Aorta (tissue), 5 donors: Measurements from ENCODE around the gene FBRSL1. TPM values are rescaled to one million over a fixed set of nuclear protein-coding genes. Genes with fewer than 3 reads are reported as not detected.

Source experiments
- ATAC-seq: fragments of 200-7000 bp; cut with Tn5 transposase; one replicate; pipeline ENCODE4 v1.9.1; 2022; ENCODE audit warnings: moderate library complexity; ENCODE audit not compliant: low FRiP score
- DNase-seq, 2 donors: peaks; one replicate each; pipeline ENCODE4 v3.0.0-alpha.2; 2020
- H3K27ac ChIP-seq, 2 donors: one replicate each; pipeline ENCODE4 v1.5.1; 2013; ENCODE audit warnings: low read length in 2 of 2, mild to moderate bottlenecking in 2 of 2, moderate library complexity in 2 of 2, control low read depth in 1 of 2, inconsistent platforms in 1 of 2, low read depth in 1 of 2
- H3K27me3 ChIP-seq, 2 donors: one replicate each; pipeline ENCODE4 v1.6.1; 2013; ENCODE audit warnings: control low read depth in 1 of 2, low read length in 1 of 2, mild to moderate bottlenecking in 1 of 2, moderate library complexity in 1 of 2; ENCODE audit not compliant: insufficient read depth in 2 of 2, control insufficient read depth in 1 of 2
- H3K36me3 ChIP-seq, 2 donors: one replicate each; pipeline ENCODE4 v1.6.1; 2013; ENCODE audit warnings: control low read depth in 1 of 2, low read length in 1 of 2, mild to moderate bottlenecking in 1 of 2; ENCODE audit not compliant: insufficient read depth in 2 of 2, control insufficient read depth in 1 of 2
- H3K4me1 ChIP-seq, 2 donors: one replicate each; pipeline ENCODE4 v1.6.1; 2013; ENCODE audit warnings: low read length in 2 of 2, control low read depth in 1 of 2, mild to moderate bottlenecking in 1 of 2, moderate library complexity in 1 of 2; ENCODE audit not compliant: insufficient read depth in 2 of 2, control insufficient read depth in 1 of 2
- H3K4me3 ChIP-seq, 2 donors: one replicate each; pipeline ENCODE4 v1.5.1; 2013; ENCODE audit warnings: low read length in 2 of 2, control low read depth in 1 of 2, mild to moderate bottlenecking in 1 of 2
- H3K9me3 ChIP-seq: one replicate; pipeline ENCODE4 v1.6.1; 2013; ENCODE audit warnings: mild to moderate bottlenecking, low read length; ENCODE audit not compliant: control insufficient read depth
- WGBS, 2 donors: extraction: QIAGEN DNeasy Blood & Tissue Kit; methylation state at CpG; one replicate each; pipeline ENCODE4 v1.1.7; 2013; 5-methylcytosine and 5-hydroxymethylcytosine counted together
- intact Hi-C, 2 donors: fragments of 100-400 bp; cut with DNase I; formaldehyde crosslinking; loops; one replicate each; pipeline versions ENCODE4 v1.14.2 to v1.15.0; 2022
- polyA plus RNA-seq, 2 donors: library from polyadenylated mRNA; stranded (reverse); fragments of 200-250 nt; gene quantifications; one replicate each; pipeline ENCODE4 v1.2.3, GENCODE V29; 2013
- total RNA-seq, 2 donors: library from RNA; stranded (reverse); fragmentation: NEBNext Ultra II Directional; extraction: Animal tissue kit (Norgen Biotek cat#: 25700); gene quantifications; one replicate each; pipeline ENCODE4 v1.2.1, GENCODE V29; 2021
- donor health status: healthy with polysubstance abuse.
- donor health status: Bipolar disorder and iron deficiency.
- donor health status: DM: no; HTN: no; CAD: no.
- donor health status: DM: no; HTN: no; CAD: no.
- donor health status: DM: yes; HTN: yes; CAD: no.

FBRSL1 gene
- total and polyA plus RNA-seq, 4 donors: 6.4 to 51.0 (median 37.0) TPM

DNA sequence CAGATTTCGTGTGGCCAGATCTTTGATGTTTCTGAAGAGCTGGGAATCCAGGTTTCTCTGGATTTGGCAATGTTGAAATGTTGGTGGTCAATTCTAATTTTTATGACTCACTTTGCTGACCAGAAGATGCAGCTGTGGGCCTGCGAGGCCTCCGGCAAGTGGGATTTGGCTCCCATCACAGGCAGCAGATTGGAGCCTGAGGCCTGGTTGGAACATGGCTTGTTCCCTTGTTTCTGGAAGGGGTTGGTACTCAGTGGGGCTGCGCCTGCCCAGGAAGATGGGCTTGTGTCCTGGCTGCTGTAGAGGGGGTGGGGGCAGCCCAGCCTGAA is 23.1 kb downstream of the FBRSL1 start:
- ATAC-seq (no peak), DNase-seq (no peak)
- H3K4me3 ChIP-seq: no peak overlapping the region
- WGBS, 2 donors: 87 to 91% methylated on average over 4 of the region's 4 CpGs
- intact Hi-C loops: no loop called here
- no peaks in the 10 kb centered on the region for H3K27me3 ChIP-seq
- no peak overlapping the region for H3K27ac ChIP-seq
- H3K36me3 ChIP-seq: no peaks in the 10 kb centered on the region
- no peaks in the 10 kb centered on the region for H3K4me1 ChIP-seq
- H3K9me3 ChIP-seq: no peaks in the 10 kb centered on the region

DNA sequence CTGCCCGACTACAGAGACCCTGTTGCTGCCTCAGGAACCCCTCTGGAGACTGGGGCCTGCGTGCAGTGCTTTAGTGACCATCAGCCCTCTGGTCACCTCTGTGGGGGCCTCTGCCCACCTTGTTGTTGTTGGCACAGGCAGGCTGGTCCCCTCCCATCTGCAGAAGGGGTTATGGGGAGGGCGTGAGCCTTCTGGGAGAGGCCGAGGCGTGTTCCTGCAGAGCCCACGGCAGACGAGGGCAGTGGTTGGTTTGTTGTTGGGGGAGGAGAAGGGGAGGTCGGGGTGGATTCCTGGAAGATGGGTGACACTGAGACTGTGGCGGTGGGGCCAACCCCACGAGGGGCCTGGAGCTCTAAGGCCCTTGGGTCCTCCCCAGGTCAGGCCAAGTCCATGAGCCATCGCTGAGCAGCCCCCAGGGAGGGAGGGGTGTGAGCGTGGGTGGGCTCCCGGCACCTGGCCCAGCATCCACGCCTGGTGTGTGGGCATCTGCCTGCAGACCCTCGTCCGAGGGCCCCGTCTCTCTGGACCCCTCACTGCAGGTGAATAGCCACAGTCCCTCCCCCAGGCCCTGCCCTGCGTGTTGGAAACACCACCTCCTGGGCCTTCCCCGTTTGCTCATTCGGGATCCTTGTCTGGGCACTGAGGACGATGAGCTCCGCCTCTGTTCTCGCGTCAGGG is 23.6 kb downstream of the FBRSL1 start:
- no peaks in the 10 kb centered on the region for H3K36me3 ChIP-seq
- H3K9me3 ChIP-seq: no peaks in the 10 kb centered on the region
- no peak overlapping the region for H3K4me3 ChIP-seq
- intact Hi-C loops: no loop called here
- DNase-seq (no peak), ATAC-seq (no peak)
- no peak overlapping the region for H3K27ac ChIP-seq
- no peaks in the 10 kb centered on the region for H3K27me3 ChIP-seq
- H3K4me1 ChIP-seq: no peaks in the 10 kb centered on the region
- WGBS, 2 donors: 80 to 82% methylated on average over 21 to 24 of the region's 24 CpGs

DNA sequence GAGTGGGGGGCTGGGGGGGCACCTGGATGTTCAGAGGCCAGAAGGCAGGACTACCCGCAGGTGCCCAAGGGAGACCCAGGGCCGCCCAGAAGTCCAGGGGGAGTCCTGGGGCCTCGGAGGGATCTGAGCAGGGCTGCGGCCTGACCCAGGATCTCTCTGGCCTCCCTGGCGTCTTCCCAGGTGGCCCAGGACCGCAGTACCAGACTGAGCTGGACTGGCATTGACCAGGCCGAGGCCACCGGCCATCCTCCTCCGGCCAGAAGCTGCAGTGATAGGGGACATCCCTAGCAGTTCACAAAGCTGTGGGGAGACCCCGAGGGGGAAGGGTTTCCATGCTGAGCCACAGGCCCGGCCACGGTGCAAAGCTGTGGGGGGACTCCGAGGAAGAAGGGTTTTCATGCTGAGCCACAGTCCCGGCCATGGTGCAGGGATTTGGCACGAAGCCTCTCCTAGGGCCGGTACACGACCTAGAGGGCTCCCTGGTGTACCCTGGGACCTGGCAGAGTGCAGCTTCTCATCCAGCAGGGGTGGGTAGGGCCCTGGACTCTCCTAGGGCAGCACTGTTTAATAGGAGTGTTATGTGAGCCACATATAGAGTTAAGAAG is 24.4 kb downstream of the FBRSL1 start:
- Histone ChIP-seq H3K4me1 (no peaks in the 10 kb centered on the region), H3K36me3 (no peaks in the 10 kb centered on the region), H3K9me3 (no peaks in the 10 kb centered on the region), H3K27me3 (no peaks in the 10 kb centered on the region), H3K4me3 (no peak overlapping the region), H3K27ac (no peak overlapping the region)
- ATAC-seq: no peak
- WGBS, 2 donors: 88 to 89% methylated on average over 17 of the region's 17 CpGs
- intact Hi-C loops: no loop called here
- no peak for DNase-seq

DNA sequence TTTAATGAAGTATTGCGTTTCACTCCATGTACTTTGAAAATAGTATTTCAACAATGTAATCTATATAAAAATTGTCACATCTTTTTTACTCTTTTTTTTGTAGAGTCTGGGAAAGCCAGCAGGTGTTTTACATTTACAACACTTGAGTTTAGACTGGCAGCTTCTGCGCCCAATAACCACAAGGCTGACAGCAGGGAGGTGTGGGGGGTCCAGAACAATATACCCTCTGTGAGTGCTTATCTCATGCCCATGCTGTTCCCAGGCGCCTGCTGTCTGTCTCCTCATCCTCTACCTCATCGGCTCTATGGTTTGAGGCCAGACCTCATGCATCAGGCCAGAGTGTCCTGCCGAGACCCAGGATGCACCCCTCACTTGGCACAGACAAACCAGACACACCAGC is 24.9 kb downstream of the FBRSL1 start:
- DNase-seq: no peak
- H3K36me3 ChIP-seq: no peaks in the 10 kb centered on the region
- no peak for ATAC-seq
- no peak overlapping the region for H3K4me3 ChIP-seq
- WGBS, 2 donors: 93 to 97% methylated on average over 5 of the region's 5 CpGs
- no peaks in the 10 kb centered on the region for H3K4me1 ChIP-seq
- no peaks in the 10 kb centered on the region for H3K27me3 ChIP-seq
- intact Hi-C loops: no loop called here
- H3K27ac ChIP-seq: no peak overlapping the region
- no peaks in the 10 kb centered on the region for H3K9me3 ChIP-seq

DNA sequence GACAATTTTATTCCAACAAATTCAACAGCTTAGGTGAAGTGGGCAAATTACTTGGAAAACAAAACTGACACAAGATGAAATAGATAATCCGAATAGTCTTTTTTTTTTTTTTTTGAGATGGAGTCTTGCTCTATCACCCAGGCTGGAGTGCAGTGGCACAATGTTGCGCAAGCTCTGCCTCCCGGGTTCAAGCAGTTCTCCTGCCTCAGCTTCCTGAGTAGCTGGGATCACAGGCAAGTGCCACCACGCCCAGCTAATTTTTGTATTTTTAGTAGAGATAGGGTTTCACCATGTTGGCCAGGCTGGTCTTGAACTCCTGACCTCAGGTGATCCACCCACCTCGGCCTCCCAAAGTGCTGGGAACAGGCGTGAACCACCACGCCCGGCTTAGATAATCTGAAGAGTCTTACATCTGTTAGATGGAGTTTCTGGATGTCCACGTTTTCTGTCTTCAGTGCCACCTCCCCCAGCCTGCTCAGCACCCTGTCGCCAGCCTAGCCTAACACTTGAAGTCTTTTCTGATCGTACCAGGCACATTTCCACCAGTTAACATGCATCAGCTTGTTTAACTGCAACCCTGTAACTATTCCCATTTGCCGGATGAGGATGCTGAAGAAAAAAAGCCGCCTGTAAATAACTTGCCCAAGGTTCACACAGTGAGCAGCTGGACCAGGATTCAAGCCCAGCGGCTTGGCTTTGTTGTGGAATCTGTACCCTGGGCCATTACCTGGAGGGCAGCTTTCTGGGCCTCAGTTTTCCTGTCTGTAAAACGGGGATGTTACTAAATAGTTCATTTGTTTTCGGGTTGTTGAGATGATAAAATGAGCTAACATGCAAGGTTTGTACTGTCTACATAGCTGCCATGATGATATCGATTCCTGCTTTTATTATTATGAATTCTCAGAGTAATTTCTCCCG is 26.4 kb downstream of the FBRSL1 start:
- H3K27me3 ChIP-seq: no peaks in the 10 kb centered on the region
- intact Hi-C loops: no loop called here
- H3K4me3 ChIP-seq: no peak overlapping the region
- H3K36me3 ChIP-seq: no peaks in the 10 kb centered on the region
- no peak overlapping the region for H3K27ac ChIP-seq
- ATAC-seq (no peak), DNase-seq (no peak)
- WGBS, 2 donors: 96% methylated on average over 18 of the region's 18 CpGs
- H3K9me3 ChIP-seq: no peaks in the 10 kb centered on the region
- H3K4me1 ChIP-seq: no peaks in the 10 kb centered on the region

DNA sequence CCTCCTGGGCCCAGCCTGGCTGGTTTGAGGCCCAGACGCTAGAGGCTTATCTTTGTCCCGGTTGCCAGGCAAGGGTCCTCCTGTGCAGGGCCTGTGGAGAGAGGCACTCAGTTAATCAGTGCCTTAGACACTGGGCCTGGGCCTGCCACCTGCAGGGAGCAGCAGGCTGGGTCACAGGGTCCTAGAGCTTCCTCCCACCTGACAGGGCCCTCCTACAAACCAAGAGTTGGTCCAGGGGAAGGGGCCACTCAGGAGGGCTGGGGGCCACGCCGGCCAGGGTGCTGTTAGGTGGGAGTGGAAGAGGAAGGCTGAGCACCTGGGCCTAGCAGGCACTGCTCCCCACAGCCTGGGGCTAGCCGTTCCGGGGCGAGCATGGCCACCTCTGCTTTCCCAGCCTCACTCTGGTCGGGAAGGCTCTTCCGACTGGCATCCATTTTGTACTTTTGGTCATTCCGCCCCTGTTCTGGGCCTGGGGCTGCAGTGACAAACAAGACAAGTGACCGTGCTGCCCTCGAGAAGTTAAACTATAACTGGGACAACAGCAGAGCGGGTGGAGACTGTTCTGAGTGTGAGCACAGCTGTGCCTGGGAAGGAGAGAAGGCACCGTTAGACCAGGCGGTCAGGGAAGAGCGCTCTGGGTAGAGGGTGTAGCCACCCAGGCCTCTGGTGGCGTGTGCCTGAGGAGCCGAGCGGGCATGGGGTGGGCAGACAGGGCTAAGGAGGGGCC is 27.2 kb downstream of the FBRSL1 start:
- no peaks in the 10 kb centered on the region for H3K36me3 ChIP-seq
- intact Hi-C loops: no loop called here
- 86 to 94% methylated on average over 19 of the region's 19 CpGs for WGBS, 2 donors

DNA sequence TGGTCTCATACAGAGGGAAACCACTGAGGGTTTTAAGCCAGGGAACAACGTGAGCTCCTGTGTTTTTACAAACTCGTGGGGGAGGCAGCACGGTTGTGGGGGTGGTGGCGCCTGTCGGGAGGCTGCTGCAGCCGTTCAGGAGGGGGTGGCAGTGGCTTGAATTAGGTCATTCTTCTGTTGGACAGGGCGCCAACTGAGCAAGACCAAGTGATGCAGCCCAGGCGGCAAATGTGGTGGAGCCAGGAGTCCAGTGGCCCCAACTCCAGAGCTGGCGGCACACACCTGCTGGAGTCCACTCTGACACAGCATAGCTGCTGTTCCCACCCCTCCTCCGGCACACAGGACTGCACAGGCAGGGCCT is 27.8 kb downstream of the FBRSL1 start:
- WGBS, 2 donors: 83% methylated on average over 10 of the region's 10 CpGs
- Histone ChIP-seq H3K36me3 (no peaks in the 10 kb centered on the region), H3K9me3 (no peaks in the 10 kb centered on the region), H3K27me3 (no peaks in the 10 kb centered on the region), H3K4me1 (no peaks in the 10 kb centered on the region), H3K4me3 (no peak overlapping the region), H3K27ac (no peak overlapping the region)
- ATAC-seq: no peak
- DNase-seq: no peak
- intact Hi-C loops: no loop called here

More for the DNA sequence above, 27.2 kb downstream of the FBRSL1 start:
- no peak overlapping the region for H3K4me3 ChIP-seq
- H3K27me3 ChIP-seq: no peaks in the 10 kb centered on the region
- no peaks in the 10 kb centered on the region for H3K4me1 ChIP-seq
- DNase-seq (no peak), ATAC-seq (no peak)
- H3K27ac ChIP-seq: no peak overlapping the region
- H3K9me3 ChIP-seq: no peaks in the 10 kb centered on the region

DNA sequence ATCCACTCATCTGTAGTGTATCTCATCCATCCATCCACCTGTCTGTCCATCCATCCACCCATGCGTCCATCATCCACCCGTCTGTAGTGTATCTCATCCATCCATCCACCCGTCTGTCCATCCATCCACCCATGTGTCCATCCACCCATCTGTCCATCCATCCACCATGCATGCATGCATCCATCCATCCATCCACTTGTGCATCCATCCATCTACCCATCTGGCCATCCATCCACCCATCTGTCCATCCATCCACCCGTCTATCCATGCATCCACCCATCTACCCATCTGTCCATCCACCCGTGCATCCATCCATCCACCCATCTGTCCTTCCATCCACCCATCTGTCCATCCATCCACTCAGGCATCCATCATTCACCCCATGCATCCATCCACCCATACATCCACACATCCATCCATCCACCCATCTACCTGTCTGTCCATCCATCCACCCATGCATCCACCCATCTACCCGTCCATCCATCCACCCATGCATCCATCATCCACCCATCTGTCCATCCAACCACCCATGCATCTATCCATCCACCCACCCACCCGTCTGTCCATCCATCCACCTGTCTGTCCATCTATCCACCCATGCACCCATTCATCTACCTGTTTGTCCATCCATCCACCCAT is 28.5 kb downstream of the FBRSL1 start:
- H3K36me3 ChIP-seq: no peaks in the 10 kb centered on the region
- H3K4me1 ChIP-seq: no peaks in the 10 kb centered on the region
- WGBS, 2 donors: 97 to 98% methylated on average over 7 of the region's 7 CpGs
- intact Hi-C loops: no loop called here
- H3K27me3 ChIP-seq: no peaks in the 10 kb centered on the region
- H3K9me3 ChIP-seq: no peaks in the 10 kb centered on the region
- H3K4me3 ChIP-seq: no peak overlapping the region
- no peak for ATAC-seq
- no peak for DNase-seq
- H3K27ac ChIP-seq: no peak overlapping the region
